ENCODE results near the gene GPR149. TPM values are rescaled to one million over a fixed set of nuclear protein-coding genes. Genes with fewer than 3 reads are reported as not detected.

Gene GPR149, protein sequence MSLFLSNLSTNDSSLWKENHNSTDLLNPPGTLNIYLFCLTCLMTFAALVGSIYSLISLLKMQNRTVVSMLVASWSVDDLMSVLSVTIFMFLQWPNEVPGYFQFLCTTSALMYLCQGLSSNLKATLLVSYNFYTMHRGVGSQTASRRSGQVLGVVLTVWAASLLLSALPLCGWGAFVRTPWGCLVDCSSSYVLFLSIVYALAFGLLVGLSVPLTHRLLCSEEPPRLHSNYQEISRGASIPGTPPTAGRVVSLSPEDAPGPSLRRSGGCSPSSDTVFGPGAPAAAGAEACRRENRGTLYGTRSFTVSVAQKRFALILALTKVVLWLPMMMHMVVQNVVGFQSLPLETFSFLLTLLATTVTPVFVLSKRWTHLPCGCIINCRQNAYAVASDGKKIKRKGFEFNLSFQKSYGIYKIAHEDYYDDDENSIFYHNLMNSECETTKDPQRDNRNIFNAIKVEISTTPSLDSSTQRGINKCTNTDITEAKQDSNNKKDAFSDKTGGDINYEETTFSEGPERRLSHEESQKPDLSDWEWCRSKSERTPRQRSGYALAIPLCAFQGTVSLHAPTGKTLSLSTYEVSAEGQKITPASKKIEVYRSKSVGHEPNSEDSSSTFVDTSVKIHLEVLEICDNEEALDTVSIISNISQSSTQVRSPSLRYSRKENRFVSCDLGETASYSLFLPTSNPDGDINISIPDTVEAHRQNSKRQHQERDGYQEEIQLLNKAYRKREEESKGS
- not detected for total RNA-seq
- not detected for total RNA-seq (2013)

DNA sequence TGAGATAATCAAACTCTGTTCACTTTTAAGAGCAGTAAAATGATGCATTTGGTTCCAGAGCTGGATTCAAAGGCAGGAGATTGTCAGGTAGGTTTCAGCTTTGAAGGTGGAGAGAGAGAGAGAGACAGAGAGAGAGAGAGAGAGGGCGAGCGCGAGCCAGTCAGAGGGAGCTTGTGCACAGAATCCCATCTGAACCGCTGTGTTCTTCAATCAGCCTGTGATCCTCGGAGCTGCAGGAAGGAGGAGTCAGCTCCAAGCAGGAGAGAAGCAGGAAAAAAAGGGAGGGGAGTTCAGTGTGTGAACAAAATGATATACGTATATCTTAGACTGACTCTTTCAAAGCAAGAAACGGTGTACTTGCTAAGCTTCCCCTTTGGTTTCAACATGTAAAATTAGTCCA lies at the start of gene GPR149:
TSS of gene GPR149 (minus strand) at position 177 of the 400 bp plus-strand sequence. CDS start 575 bp downstream, outside the sequence.
- peaks cover 14% of the 10 kb centered on the region for H3K27me3 ChIP-seq (ENCODE audit: control insufficient read depth, insufficient read depth, low read length)
- DNase-seq (no peak), ATAC-seq (no peak)
- H3K27ac Mint-ChIP-seq: no peak within 1 kb of the TSS
- H3K9me3 Mint-ChIP-seq: peaks cover 2 to 3% of the 10 kb centered on the region in 2 donors
- 39% methylated on average over 7 of the region's 7 CpGs for WGBS (ENCODE audit: insufficient coverage)
- TF ChIP-seq, protein P1, sequence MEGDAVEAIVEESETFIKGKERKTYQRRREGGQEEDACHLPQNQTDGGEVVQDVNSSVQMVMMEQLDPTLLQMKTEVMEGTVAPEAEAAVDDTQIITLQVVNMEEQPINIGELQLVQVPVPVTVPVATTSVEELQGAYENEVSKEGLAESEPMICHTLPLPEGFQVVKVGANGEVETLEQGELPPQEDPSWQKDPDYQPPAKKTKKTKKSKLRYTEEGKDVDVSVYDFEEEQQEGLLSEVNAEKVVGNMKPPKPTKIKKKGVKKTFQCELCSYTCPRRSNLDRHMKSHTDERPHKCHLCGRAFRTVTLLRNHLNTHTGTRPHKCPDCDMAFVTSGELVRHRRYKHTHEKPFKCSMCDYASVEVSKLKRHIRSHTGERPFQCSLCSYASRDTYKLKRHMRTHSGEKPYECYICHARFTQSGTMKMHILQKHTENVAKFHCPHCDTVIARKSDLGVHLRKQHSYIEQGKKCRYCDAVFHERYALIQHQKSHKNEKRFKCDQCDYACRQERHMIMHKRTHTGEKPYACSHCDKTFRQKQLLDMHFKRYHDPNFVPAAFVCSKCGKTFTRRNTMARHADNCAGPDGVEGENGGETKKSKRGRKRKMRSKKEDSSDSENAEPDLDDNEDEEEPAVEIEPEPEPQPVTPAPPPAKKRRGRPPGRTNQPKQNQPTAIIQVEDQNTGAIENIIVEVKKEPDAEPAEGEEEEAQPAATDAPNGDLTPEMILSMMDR (IDR thresholded peaks at IDR 0.05): no peak
- peaks cover 8% of the 10 kb centered on the region for H3K9me3 ChIP-seq (ENCODE audit: control insufficient read depth, insufficient read depth, low read length)
- H3K4me1 ChIP-seq (ENCODE audit: control insufficient read depth, insufficient read depth, low read length): no peaks in the 10 kb centered on the region
- H3K27me3 Mint-ChIP-seq (ENCODE audit: low read depth in 2 of 2): peaks cover 21 to 27% of the 10 kb centered on the region in 2 donors
- intact Hi-C loops (cut with micrococcal nuclease): no loop called here
- no peaks in the 10 kb centered on the region for H3K4me1 Mint-ChIP-seq
- H3K4me3 Mint-ChIP-seq: no peak within 1 kb of the TSS
- H3K27ac ChIP-seq (ENCODE audit: low read length): no peak within 1 kb of the TSS
- no peaks in the 10 kb centered on the region for H3K36me3 ChIP-seq (ENCODE audit: control insufficient read depth, insufficient read depth, low read length)
- no peaks in the 10 kb centered on the region for H3K36me3 Mint-ChIP-seq
- no peak within 1 kb of the TSS for H3K4me3 ChIP-seq (ENCODE audit: low read length)

DNA sequence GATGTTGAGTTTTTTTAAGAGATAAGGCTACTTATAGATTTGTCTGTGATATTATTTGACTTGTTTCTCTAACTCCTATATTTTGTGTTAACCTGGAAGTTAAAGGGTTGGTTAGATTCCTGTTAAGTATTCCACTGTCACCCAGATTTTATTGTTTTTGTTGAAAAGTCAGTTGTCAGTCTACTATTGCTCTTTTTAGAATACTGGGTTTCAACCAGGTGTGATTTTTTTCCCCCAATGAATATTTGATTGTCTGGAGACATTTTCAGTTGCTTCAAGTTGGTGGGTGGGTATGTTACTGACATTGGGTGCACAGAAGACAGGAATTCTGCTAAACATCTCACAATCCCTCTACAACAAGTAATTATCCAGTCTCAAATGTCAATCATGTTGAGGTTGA lies 43.8 kb upstream of the GPR149 start:
- no peaks in the 10 kb centered on the region for H3K27me3 ChIP-seq (ENCODE audit: control insufficient read depth, insufficient read depth, low read length)
- intact Hi-C loops (cut with micrococcal nuclease): no loop called here
- no peak overlapping the region for H3K27ac ChIP-seq (ENCODE audit: low read length)
- H3K4me3 ChIP-seq (ENCODE audit: low read length): no peak overlapping the region
- Mint-ChIP-seq H3K9me3 (peaks cover 10 to 19% of the 10 kb centered on the region in 2 donors), H3K4me3 (no peak overlapping the region), H3K27ac (no peak overlapping the region), H3K4me1 (no peaks in the 10 kb centered on the region), H3K27me3 (ENCODE audit: low read depth in 2 of 2) (no peaks in the 10 kb centered on the region), H3K36me3 (no peaks in the 10 kb centered on the region)
- TF ChIP-seq, protein P1 (IDR thresholded peaks at IDR 0.05): no peak
- ATAC-seq: no peak
- no peak for DNase-seq
- H3K4me1 ChIP-seq (ENCODE audit: control insufficient read depth, insufficient read depth, low read length): no peaks in the 10 kb centered on the region
- H3K36me3 ChIP-seq (ENCODE audit: control insufficient read depth, insufficient read depth, low read length): no peaks in the 10 kb centered on the region
- no peaks in the 10 kb centered on the region for H3K9me3 ChIP-seq (ENCODE audit: control insufficient read depth, insufficient read depth, low read length)

DNA sequence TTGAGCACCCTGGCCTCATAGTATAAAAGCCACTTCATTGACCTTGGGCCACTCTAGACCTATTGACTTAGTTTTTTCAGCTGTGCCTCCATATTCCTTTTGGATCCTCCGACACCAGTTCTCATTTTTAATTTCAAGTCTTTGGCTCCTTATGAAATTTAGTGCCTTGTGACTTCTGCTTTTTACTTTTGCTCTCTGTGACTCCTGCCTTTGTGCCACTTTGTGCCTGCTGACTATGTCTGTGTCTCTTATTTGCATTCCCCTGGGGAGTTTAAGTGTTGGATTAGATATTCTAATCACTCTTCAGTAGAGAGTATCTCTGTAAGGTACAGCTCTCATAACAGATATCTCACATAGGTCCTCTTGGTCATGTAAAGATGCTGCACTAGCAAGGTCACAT lies 39.6 kb upstream of the GPR149 start:
- Histone ChIP-seq H3K4me3 (ENCODE audit: low read length) (no peak overlapping the region), H3K27me3 (ENCODE audit: control insufficient read depth, insufficient read depth, low read length) (no peaks in the 10 kb centered on the region), H3K4me1 (ENCODE audit: control insufficient read depth, insufficient read depth, low read length) (no peaks in the 10 kb centered on the region), H3K36me3 (ENCODE audit: control insufficient read depth, insufficient read depth, low read length) (no peaks in the 10 kb centered on the region), H3K27ac (ENCODE audit: low read length) (no peak overlapping the region), H3K9me3 (ENCODE audit: control insufficient read depth, insufficient read depth, low read length) (no peaks in the 10 kb centered on the region)
- 83% methylated on average over 1 of the region's 1 CpG for WGBS (ENCODE audit: insufficient coverage)
- ATAC-seq: no peak
- Mint-ChIP-seq H3K4me3 (no peak overlapping the region), H3K36me3 (no peaks in the 10 kb centered on the region), H3K9me3 (peaks cover 6 to 12% of the 10 kb centered on the region in 2 donors), H3K4me1 (no peaks in the 10 kb centered on the region), H3K27ac (no peak overlapping the region), H3K27me3 (ENCODE audit: low read depth in 2 of 2) (no peaks in the 10 kb centered on the region)
- intact Hi-C loops (cut with micrococcal nuclease): no loop called here
- TF ChIP-seq, protein P1 (IDR thresholded peaks at IDR 0.05): no peak
- DNase-seq: no peak
